GM19467 (cell line): Measurements from ENCODE around the gene TXNRD2.
"Not testable (repeated sequence)": the region's sequence is repeated elsewhere in the genome, so short reads cannot be mapped to it uniquely, and the experiment has no call there.

Experiments
- ATAC-seq: cut with Tn5 transposase; IDR thresholded peaks from one replicate; pipeline ENCODE4 v1.9.1; 2021; ENCODE audit warnings: mild to moderate bottlenecking, moderate library complexity; ENCODE audit not compliant: unreplicated experiment

Gene TXNRD2

DNA sequence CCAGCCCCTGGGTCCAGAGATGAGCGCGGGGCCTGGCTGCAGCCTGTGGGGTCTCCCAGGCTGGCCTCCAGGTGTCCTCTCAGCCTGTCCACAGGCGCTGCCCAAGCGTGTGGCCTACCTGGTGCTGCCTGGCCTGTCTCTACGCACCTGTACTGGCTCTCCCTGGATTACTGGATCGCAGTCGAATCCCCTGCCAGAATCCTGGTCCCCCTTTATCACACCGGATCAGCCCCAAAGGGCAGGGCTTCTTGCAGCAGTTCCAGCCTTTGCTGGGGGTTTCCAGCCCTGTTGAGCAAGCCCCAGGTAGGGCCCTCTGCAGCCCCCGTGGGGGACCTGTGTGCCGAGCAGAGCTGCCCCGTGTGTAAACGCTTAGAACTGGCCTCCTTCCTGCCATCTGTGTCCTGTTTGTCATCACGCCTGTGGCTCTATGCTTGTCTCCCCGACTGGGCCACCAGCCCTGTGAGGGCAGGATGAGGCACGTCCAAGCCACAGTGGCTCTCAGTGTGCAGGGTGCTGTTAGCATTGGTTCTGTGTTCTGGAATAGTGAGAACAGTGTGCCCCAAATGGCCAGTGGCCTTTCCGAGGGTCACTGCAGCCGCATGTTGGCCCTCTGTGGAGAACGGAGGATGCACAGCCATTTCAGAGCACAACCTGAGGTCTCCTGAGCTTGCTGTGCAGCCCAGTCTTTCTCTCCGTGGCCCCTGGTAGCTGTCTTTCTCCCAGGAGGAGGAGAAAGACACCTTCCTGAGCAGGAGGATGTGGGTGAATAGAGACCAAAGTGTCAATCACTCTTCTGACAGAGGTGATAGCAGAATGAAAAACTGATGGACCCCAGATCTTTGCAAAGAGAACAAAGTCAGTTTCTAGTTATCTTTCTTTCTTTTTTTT, 13.9 kb upstream of the TXNRD2 start:
- ATAC-seq, result no peak

DNA sequence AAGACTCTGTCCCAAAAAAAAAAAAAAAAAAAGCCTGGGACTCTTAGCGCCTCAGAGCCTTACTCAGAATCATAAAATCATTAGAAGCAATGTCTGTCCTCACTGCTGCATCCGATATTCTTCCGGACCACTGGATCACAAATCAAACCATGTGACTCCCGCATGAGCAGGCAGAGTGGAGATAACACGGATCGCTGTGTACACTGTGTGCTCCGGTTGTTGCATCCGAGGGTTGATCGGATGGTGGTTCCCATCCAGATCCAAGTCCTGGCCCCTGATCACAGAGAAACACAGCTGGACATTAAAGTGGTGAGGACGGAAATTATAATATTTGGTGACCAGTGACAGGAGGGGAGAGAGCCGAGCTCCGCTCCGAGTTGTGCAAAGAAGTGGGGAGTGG, 9.7 kb upstream of the TXNRD2 start:
- ATAC-seq, result no peak

DNA sequence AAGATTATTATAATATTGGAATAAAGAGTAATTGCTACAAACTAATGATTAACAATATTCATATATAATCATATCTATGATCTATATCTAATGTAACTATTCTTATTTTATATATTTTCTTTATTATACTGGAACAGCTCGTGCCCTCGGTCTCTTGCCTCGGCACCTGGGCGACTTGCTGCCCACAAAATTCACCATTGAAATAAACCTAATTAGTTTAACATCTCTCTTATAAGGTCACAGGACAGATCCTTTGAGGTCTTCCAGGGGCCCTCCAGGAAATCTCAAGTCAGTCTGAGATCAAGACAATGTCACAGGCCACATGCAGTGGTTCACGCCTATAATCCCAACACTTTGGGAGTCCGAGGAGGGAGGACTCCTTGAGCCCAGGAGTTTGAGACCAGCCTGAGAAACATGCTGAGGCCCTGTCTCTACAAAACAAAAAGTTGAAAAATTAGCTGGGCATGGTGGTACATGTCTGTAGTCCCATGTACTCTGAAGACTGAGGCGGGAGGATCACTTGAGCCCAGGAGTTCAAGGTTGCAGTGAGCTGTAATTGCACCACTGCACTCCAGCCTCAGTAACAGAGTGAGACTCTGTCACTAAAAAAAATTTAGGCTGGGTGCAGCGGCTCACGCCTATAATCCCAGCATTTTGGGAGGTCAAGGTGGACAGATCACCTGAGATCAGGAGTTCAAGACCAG, 6.6 kb upstream of the TXNRD2 start:
- no peak for ATAC-seq

GRCh38 chr22:19943082-19944026, 1.7 kb upstream of the TXNRD2 start:
- no peak for ATAC-seq

DNA sequence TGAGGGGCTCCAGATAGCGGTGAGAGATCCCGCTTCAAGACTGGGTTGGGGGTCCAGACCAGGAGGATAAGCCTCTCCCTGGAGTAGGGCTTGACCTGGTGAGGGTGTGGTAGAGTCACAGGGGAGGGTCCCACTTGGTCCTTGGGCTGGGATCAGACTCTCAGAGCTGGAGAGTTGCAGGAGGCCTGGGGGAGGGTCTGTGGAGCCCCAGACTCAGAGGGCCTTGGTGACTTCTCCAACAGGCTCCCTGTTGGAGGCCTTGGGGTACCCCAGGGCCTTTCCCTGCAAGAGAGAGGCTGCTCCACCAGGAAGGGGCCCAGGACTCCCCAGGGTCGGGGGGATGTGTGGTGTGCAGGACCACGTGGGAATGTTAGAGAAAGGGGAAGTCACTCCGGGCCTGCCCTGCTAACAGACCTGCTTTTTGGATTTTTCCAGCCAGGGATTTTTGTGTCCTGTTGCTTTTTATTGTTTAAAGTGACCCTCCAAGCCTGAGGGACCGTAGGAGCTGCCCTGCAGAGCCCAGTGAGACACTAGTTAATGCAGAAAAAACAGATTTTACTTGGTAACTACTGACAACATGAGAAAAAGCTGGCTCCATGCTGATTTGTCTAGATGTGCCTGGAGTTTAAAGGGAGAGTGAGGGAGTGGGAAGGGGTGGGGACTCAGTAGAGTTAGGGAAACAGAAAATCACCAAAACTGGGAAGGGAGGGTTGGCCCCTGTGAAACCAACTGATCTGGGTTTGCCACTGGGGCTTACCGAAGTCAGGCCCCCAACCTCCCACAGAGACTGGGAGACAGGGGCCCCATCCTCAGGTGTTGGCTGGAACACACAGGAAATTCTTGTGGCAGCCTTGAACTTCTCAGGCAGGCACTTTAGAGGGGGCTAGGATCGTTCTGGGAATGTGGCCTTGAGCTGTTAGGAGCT, 801 bp upstream of the TXNRD2 start:
- ATAC-seq, result peak; percentile 14

GRCh38 chr22:19940536-19941364, 868 bp downstream of the TXNRD2 start:
- ATAC-seq, result no peak

- ATAC-seq, result no peak
Observed at GRCh38 chr22:19937616-19938473, 3.8 kb downstream of the TXNRD2 start.

GRCh38 chr22:19936513-19936912, 5.1 kb downstream of the TXNRD2 start:
- no peak for ATAC-seq

- ATAC-seq, result not testable (repeated sequence)
Observed at GRCh38 chr22:19935123-19935718, 6.4 kb downstream of the TXNRD2 start.

DNA sequence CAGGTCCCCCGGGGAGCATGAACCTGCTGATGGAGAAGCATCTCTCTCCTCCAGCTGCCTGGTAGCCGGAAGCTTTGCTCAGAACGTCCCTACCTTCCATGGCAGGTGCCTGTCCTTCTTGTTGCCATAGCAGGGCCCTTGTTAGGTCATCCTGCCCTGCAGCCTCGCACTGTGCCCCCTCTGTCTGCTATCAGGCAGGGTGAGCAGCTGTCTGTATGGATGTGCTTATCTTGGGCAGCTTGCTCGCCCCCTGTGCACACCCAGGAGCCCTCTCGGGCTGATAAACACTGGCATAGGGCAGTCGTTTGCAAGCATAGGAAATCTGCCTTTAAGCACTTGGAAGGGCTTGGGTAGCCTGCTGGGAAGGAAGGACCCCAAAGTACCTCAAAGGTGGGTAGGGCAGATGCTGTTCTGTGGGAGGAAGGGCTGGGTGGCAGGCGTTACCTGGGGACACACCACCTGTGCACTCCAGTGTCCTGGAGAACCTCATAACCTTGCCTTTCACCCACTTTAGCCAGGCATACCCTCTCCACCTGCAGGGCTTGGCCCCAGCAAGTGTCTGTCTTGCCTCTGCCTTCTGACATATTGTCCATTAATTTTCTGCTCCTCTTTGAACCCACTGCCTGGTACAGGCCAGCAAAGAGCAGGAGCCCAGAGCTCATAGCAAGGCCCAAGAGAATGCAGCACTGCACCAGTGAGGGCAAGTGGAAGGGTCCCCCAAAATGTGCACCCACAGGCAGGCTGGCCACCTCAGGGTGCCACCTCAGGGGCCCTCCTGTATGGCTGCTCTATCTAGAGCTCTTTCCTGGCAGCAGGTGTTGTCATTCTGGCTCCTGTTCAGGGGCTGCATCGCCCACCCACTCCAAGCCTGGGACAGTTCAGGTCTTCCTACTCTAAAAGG, 8.0 kb downstream of the TXNRD2 start:
- no peak for ATAC-seq

- no peak for ATAC-seq
Observed at GRCh38 chr22:19932367-19933206, 9.0 kb downstream of the TXNRD2 start.

- no peak for ATAC-seq
Observed at GRCh38 chr22:19931514-19931913, 10.1 kb downstream of the TXNRD2 start.

DNA sequence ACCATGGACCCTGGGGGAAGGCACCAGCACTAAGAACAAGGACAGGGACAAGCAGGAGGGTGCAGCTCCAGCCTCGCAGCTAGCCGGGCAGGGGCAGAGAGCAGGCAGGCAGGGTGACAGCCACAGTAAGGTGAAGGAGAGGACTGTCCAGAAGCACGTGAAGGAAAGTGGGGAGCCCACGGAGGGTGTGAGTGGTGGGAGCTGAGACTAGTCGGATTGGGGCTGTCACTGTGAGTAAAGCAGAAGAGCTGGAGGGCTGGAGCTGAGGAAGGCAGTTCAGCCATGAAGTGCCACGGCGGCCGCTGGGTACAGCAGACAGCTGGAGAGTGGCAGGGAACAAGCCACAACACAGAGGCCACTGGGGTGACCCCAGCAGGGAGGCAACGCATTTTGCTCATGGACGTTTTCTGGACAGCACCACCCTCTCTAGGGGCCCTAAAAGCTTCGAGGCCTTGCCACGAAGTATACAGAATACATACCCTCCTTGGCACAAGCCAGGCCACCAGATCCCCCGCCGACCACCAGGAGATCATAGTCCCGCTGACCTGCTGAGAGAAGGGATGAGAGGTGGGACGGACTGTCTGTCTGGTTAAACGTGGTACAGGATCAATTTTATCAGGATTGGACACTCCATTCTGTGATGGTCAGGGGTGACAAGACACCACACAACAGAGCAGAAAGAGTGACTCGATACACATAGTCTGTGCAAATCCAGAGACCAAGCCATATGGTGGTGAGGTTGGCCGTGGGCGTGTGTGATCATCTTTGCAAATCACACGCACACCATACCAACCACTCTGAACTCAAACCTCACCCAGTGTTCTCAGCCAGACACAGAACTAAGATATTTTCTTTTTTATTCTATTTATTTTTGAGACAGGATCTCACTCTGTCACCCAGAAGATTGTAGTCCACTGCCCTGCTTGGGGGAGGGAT, 10.8 kb downstream of the TXNRD2 start:
- ATAC-seq, result no peak

DNA sequence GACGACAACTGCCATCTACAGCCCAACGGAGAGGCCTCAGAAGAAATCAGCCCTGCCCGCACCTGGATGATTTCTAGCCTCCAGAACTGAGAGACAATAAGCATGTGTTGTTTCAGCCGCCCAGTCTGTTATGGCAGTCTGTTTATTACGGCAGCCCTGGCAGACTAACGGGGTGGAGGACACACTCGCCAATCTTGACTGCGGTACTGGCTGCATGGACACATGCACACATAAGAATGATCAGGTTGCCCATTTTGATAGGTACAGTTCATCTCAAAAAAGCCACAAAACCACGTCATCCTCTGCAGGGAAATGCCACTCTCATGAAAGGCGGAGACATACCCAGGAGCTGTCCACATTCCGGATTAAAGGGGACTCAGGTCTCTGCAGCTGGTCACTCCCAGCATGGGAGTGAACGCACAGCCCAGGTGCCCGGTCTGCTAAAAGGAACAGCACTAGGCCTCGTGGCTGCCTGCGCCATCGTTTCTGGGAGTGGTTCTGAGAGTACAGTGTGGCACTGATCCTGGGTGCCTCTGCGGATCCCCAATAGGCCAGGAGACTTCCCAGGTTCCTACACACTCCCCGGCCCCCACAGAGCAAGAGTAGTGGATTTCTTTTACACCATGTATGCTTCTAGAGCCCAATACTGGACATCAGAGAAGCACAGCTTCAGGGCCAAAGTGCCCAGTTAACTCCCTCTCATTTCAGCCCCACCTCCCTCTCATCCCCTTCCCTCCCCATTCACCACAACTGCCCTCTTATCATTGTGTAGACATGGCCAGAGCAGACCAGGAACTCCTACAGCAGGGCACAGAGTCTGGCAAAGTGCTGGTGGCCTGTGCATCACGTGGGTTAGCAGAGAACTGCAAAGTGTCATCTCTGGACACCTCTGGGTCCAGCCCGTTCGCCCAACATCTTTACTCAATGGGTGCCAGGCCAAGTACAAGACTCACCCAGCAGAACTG, 11.8 kb downstream of the TXNRD2 start:
- ATAC-seq, result no peak
